Choroid plexus epithelial cell (primary cell): ENCODE results near the gene KRTAP10-1.

Experiments used
- DNase-seq: peaks from one replicate; pipeline ENCODE4 v3.0.0-alpha.2; 2010; ENCODE audit warnings: low read depth
- H3K4me3 ChIP-seq: 2 replicates; pipeline ENCODE4 v1.5.1; 2011; ENCODE audit warnings: low read depth, mild to moderate bottlenecking, control low read depth, low read length, moderate library complexity
- CTCF ChIP-seq: conservative IDR thresholded peaks from 2 replicates; pipeline ENCODE4 v1.5.1; 2011; ENCODE audit warnings: low read depth, mild to moderate bottlenecking, control low read depth, inconsistent platforms, low read length, moderate library complexity

Gene KRTAP10-1

GRCh38 chr21:44549525-44550211 lies 9.7 kb upstream of the KRTAP10-1 start:
- DNase-seq = no peak
- TF ChIP-seq CTCF = no peak
- no peak overlapping the region for H3K4me3 ChIP-seq

- no peak for DNase-seq
Observed at GRCh38 chr21:44548922-44549321, 8.9 kb upstream of the KRTAP10-1 start.

DNA sequence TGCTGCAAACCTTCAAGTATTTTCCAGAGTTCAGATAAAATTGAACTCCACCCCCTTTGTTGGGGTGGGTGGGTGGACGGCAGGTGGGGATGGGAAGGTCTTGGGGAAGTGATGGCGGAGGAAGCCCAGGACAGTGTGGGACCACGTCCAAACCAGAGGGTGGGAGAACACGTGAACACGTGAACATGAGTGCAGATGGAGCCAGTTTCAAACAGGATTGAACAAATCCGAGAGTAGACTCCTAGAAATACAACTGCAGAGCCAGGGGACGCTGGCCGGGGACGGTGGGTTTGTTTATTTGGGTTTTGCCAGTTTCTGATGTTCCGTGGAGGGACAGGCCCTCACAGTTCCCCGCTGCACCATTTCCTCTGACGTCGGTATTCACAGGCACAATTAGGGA lies 8.4 kb upstream of the KRTAP10-1 start:
- TF ChIP-seq CTCF = no peak
- DNase-seq = no peak
- no peak overlapping the region for H3K4me3 ChIP-seq

More at GRCh38 chr21:44548922-44549321, 8.9 kb upstream of the KRTAP10-1 start:
- H3K4me3 ChIP-seq = no peak overlapping the region
- no peak for TF ChIP-seq CTCF

DNA sequence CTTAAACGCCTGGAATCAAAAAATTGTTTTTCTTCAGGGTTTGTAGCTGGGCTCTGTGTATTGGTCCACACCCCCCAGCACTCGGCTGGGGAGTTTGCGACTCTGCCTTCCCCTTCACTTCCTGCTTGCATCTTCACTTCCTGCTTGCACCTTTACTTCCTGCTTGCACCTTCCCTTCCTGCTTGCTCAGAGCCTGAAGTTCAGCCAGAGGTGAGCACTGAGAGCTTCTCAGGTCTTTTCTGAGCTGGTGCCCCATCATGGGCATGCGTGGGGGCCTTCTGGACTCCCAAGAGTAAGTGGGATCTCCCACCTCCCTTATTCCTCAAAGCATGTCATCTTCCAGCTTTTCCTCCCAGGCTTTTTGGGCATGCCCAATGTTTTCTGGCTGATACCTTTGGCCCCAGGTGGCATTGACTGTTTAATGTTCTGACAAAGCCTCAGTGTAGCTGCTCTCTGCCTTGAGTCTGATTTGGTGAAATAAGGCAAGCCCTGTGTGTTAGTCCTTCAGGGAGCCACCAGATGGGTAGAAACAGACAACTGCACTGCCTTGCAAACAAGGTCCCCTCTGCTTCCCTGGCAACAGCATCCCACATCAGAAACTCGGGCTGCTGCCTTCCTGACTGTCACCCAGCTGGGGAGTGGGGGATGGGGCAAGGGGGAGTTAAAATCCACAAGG lies 7.8 kb upstream of the KRTAP10-1 start:
- no peak overlapping the region for H3K4me3 ChIP-seq
- no peak for TF ChIP-seq CTCF
- DNase-seq = no peak

GRCh38 chr21:44544566-44544965 lies 4.6 kb upstream of the KRTAP10-1 start:
- no peak for TF ChIP-seq CTCF
- no peak for DNase-seq
- no peak overlapping the region for H3K4me3 ChIP-seq

DNA sequence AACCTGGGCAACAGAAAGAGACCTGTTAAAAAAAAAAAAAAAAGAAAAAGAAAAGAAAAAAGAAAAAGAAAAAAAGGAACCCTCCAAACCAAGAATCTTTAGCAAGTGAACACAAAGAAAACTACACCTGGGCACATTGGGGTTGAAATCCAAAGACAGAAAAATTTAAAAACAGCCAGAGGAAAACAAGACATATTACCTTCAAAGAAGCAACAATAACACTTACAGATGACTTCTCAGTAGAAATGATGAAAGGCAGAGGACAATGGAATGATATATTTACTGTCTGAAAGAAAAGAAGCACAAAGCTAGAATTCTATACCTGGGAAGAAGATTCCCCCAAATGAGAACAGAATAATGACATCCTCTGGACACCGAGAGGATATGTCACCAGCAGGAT lies 2.7 kb upstream of the KRTAP10-1 start:
- no peak for DNase-seq
- no peak overlapping the region for H3K4me3 ChIP-seq
- no peak for TF ChIP-seq CTCF
